HT1080 (cell line): Measurements from ENCODE around the gene APMAP. TPM values are rescaled to one million over a fixed set of nuclear protein-coding genes. Genes with fewer than 3 reads are reported as not detected.

ENCODE experiments used
- DNase-seq: peaks from one replicate; pipeline ENCODE4 v3.0.0-alpha.2; 2015; ENCODE audit warnings: low read depth
- total RNA-seq: library from RNA; depleted of rRNA; stranded (reverse); fragments of >200 nt; shearing (Covaris generic); gene quantifications from 2 replicates; pipeline ENCODE4 v1.2.3, GENCODE V29; 2014

Gene APMAP
- total RNA-seq, 1 experiment from 2014 or later: 180 TPM

DNA sequence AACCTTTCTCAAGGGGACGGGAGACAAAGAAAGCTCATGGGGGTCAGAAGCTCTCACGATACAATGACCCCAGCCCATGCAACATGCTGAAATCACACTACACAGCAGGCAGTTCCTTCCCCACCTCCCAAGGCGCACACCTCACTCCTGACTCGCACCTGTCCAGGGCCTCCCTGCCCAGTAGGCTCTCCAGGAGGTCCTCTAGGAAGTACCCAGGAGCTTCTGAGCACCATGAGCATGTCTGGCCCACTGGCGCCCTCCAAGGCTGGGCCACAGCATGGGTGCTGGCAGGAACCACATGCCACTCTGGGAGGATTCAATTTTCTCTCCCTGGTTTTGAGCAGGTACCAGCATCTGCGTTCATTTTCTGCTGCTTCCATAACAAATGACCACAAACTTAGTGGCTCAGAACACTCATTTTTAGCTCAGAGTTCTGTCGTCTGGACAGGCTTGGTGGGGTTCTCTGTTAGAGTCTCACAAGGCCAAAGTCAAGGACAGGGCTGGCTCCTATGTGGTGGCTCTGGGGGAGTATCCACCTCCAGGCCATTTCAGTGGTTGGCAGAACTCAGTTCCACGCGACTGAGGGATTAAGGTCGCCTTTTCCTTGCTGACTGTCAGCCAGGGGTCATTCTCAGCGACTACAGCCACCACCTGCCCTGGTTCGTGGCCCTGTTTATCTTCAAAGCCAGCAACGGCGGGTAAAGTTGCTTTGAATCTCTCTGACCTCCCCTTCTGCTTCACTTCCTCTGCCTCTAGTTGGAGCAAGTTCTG lies 32.7 kb upstream of the APMAP start:
- no peak for DNase-seq

DNA sequence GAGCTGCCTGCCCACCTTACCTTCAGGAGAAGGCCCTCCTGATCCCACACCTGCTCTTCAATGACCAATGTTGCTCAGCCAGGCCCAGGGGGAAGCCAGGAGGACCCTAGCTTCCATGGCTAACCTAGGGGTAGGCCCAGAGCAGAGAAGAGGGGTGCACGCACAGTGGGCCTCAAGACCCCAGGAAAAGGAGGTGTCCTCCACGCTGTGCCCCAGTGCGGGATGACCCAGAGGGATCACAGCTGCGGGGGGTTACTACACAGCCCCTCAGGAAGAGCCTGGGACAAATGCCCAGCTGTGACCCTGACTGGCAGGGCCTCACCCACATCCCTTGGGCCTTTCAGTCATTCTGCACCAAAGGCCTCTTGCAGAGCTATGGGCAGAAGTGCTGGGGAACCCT lies 31.6 kb upstream of the APMAP start:
- DNase-seq: no peak

DNA sequence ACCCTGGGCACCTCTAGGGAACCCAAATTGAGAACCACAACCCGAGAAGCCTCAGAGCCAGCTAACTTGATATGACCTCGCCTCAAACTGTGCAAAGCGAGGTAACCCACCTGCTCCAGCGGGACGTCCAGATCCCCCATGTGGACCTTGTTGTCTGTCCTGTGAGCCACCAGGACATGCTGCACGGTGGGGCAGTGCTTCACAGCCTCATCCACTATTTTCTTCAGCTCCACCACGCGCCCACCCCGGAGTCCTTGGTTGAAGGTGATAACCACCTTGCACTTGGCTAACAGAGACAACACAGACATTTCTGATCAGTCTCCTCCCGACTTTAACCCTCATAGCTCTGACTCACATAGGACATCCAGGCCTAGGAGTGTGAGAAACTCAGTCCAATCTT lies 30.8 kb upstream of the APMAP start:
- no peak for DNase-seq

DNA sequence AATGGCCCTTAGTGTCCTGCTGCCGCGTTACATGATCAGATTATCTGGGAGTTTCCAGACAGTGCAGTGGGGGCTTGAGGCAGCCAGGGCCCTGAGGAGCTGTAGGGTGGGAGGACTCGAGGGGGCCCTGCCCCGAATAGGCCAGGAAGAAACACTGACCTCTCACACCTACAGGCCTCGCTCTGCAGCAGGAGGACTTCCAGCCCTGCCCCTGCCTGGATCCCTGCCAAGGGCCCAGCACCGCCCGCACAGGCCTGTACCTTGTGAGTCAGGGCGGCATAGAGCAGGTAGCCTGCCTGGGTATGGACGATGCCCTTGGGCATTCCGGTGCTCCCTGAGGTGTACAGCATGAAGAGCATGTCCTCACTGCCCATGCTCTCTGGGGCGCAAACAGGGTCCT lies 30.1 kb upstream of the APMAP start:
- no peak for DNase-seq

DNA sequence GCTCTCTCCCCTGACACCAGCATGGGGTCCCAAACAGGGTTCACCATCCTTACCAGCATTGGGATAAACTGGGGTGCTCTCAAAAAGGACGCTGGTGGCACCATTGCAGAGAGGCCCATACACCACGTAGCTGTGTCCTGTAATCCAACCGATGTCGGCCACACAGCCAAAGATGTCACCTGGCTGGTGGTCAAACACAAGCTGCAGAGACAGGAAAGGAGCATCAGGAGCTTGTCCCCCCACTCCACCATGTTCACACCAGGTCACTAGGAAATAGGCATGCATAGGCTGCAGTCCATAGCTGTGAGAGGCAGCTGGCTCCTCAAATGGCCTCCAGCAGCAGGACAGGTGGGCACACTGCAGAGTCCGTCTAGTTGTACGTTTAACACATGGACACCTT lies 28.8 kb upstream of the APMAP start:
- no peak for DNase-seq

DNA sequence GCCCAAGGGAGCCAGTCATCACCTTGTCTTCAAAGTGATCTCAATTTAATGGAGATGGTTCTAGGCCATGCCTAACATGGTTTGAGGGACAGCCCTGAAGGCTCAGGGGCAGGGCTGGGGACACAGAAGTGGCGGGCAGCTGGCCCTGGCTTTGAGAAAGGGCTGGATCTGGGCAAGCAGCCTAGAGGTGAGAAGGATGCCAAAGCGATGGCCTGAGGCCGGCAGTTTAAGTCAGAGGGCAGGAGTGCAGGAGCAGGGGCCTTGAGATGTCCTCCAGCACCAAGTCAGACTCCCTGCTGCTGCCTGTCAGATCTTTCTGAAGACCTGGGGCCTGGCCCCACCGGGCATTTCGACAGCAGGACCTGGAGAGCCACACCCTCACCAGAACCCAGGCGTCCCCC lies 28.4 kb upstream of the APMAP start:
- no peak for DNase-seq

DNA sequence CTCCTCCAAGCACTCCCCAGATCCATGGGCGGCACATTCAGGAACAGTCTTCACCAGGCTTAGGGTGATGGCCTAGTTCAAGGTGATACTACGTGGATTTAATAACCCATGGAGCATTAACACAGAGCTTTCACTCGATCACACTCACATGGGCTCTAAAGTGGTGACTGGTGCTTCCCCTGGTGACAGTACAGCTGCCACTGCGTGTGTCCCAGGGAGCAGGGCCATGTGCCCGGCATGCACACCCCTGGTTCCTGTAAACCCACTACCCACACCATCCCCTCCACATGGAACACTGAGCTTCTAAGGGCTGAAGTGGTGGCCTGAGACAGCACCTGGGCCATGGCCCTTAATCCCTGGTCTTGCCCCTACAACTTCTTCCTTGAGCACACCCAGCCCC lies 27.8 kb upstream of the APMAP start:
- DNase-seq: no peak

DNA sequence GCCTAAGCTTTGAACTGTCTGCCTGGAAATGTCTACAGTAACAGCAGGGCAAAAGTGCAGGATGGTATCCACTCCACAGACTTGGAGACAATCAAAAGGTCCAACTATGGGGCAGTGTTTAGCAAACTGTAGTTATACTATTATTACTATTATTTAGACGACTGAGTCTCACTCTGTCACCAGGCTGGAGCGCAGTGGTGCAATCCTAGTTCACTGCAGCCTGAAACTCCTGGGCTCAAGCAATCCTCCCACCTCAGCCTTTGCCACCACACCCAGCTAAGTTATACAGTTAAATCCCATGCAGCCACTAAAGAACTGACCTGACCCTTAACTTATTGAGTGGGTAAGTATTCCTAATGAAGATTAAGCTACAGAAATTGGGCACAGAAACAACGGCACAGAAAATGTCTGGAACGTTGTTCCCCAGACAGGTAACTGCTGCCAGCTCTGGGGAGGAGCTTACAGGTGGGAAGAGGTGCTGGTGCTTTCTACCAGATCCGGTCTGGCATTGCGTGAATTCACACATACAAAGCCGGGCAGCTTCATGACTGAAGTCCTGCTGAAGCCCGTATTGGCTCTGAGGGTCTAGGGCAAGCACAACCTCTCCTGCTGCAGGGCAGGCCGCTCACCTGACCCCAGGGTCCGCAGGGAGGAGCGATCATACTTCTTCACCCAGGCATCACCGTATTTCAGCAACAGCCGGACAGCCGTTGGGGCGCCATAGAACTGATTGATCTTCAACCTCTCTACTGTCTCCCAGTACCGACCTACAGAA lies 27.0 kb upstream of the APMAP start:
- no peak for DNase-seq

DNA sequence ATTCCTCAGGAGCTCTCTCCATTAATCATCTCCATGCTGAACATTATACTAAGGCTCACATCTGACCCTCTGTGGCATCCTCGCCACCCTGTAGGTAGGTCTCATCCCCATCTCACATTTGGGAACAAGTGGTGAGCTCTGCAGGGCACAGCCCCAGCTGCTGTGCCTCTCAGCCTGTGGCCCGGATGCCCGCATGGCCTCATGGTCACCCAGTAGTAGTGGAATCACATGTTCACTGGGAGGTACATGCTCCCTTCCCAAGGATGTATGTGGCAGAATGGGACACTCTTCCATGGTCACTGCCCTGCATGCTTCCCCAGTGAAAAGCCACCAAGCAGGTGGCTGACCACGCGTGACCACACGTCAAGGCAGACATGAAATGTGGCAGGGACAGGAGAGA lies 26.3 kb upstream of the APMAP start:
- DNase-seq: no peak

DNA sequence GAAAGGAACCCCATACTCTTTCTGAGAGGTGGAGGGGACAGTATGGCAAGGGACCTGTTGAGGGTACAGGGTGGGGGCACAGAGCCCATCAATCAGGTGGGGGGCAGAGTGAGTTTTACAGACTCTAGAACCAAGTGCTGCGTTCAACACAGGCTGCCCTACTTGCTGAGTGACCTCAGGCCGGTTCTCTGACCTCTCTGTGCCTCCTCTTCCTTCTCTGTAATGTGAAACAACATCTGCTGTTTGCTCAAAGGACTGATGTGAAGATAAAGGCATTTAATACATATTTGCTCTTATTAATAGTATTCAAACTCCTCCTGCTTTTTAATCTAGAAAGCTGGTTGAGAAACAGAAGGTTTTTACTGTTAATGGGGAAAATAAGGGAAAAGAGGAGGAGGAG lies 25.9 kb upstream of the APMAP start:
- no peak for DNase-seq

DNA sequence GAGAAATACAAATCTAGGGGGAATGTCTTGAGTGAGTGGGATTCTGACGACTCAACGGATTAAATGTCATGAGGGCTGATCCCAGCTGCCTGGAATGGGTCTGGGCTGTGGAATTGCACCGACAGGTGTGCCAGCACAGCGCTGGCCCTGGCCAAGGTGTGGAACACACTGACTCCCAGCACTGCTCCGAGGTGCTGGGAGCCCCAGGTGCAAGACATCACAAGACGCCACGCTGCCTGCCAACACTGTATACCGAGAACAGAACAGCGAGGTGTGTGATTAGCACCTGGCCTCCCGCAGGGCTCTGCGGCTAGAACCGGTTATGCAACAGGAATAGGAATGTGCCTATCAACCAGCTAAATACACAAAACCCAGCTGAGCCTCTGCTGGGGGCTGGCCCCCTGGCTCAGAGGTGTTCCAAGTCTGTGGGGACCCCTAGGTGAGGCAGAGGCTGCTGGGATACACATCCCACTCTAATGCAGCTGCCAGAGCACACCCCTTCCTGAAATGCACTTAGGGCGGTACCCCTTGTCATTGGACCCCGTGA lies 24.8 kb upstream of the APMAP start:
- DNase-seq: no peak

DNA sequence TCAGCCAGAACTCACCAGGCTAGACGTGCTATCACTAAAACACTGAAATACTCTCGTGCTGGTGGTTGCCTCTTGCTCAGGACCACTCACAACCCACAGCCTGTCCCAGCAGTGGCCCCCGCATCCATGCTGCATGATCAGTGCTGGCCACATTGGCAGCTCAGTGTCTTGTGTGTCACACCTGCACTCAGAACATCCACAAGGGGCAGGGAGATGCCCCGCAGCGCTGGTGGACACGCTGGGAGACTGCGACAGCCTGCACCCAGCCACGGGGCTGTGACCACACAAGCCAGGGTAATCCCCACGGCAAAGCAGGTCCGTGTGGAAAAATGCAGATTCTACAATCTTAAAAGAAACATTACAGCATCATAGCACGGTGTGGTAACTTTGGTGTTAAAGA lies 23.9 kb upstream of the APMAP start:
- DNase-seq: no peak

DNA sequence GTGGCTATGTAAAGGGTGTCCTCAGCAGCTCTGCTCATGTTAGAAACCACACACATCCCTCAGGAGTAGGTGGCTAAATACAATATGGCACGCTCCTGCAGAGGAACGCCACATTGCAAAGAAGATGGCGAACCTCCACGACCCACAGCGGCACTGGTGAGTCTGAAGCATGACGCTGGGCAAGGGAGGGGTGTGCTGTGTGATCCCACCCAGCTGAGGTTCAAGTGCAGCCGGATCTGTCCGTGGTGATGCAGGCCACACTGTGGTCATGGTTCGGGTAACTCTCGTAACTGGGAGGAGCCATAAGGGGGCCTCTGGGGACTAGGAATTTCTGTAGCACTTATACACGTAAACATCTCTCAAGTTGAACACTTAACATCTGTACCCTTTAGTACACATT lies 23.4 kb upstream of the APMAP start:
- DNase-seq: no peak

DNA sequence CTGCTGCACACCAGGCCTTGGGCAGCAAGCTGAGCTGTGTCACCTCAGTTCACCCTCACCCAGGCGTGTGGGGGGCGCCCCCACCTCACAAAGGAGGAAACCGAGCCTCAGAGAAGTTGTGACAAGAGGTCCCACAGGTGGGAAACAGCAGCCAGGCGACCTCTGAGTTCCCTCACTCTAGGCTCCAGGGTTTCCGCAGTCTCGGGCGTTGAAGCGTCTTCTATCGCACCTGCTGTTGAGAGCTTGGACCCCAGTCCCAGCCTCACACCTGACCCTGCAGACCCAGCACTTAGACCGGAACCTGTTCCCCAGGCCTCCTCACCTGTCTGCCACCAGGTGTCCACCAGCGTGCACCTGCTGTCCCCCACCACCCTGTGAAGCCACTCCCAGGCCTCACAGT lies 22.3 kb upstream of the APMAP start:
- no peak for DNase-seq

DNA sequence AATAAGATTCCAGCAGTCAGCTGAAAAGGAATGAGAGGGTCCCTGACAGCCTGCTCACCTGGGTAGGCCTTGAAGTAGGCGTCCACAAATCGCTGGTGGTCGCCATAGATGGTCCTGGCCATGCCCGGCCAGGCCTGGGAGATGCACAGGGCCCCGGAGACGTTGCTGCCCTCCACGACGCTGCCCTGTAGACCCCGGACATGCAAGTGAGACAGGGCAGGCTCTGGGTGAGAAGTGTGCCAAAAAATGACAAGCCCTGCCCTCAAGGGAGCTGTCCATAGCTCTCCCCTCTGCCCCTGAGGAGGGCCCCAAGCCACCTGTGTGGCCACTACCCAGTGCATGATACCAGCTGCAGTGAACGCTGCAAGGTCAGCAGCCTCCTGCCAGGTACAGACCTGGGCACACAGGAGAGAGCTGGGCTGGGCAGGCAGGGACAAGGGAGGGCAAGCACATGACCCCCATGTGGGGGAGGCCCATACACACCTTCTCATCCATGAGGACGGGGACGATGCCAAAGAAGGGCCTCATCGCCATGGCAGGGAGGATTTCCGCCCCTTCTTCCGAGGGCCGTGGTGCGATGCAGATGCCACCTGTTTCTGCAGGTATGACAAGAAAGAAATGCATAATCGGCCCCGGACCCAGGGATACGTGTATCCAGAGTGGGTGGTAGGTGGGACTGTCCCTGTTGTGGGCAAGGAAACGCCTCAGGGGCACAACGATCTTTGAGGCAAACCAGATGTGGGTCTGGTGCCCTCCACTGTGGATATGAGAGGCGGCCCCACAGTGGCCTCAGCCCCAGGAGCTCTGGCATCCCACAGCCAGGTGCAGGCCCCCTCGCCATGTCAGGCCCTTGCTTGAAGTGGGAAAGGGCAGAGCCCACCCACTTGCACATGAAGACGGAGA lies 21.2 kb upstream of the APMAP start:
- no peak for DNase-seq

DNA sequence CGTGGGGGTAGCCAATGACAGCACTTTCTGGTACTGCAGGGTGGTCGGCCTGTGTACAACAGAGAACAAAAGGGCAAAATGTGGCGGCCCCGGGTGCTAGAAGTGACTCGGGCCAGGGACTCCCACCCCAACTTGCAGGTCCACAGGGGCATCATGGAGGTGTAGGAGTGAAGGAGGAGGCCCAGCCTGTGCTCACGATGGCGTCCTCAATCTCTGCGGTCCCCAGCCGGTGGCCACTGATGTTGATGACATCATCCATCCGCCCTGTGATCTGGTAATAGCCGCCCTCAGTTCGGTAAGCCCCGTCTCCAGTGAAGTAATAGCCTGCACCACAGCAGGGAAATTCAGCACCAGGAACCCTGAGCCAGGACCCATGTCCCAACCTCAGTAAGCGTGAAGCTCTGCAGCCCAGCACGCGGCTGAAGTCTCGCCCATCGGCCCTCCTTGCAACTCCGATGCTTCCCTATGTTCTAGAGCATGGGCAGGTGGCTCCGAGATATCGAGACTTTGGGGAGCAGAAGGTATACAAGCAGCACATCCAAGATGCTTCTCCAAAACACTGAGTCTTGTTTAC lies 20.2 kb upstream of the APMAP start:
- no peak for DNase-seq

DNA sequence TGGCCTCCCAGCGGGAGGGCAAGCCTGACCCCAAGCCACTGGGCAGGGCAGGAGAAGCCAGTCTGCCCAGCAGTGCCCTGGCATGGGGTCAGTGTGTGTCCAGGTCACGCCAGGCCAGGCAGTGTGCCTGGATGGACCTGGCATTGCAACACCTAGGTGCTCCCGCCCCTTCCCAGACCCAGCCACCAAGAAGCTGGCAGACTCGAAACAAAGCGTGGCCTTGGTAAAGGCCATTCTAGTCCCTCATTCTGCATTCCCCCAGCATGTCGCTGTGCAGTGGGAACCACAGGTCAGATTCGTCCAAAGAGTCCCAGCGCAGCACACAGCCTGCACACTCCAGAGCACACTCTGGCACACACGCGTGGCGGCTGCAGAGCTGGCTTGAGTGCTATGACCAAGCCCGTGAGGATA lies 19.3 kb upstream of the APMAP start:
- DNase-seq: no peak

DNA sequence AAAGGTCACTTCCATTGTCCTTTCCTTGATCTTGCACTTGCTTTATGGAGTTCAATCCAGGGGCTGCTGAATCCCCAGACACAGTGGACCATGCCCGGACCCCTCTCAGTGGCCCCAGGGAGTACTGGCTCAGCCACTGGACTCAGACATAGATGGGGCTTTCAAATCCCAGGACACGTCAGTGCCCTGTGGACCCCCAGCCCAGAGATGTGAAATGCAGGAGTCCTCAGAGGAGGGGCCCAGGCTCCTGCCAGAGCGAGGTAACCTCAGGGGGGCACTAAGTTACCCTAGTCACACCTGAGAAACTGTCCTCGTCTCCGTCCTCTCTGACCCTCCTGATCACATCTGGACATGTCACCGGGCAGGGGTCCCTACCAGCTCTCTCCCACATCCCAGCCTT lies 18.7 kb upstream of the APMAP start:
- DNase-seq: no peak

DNA sequence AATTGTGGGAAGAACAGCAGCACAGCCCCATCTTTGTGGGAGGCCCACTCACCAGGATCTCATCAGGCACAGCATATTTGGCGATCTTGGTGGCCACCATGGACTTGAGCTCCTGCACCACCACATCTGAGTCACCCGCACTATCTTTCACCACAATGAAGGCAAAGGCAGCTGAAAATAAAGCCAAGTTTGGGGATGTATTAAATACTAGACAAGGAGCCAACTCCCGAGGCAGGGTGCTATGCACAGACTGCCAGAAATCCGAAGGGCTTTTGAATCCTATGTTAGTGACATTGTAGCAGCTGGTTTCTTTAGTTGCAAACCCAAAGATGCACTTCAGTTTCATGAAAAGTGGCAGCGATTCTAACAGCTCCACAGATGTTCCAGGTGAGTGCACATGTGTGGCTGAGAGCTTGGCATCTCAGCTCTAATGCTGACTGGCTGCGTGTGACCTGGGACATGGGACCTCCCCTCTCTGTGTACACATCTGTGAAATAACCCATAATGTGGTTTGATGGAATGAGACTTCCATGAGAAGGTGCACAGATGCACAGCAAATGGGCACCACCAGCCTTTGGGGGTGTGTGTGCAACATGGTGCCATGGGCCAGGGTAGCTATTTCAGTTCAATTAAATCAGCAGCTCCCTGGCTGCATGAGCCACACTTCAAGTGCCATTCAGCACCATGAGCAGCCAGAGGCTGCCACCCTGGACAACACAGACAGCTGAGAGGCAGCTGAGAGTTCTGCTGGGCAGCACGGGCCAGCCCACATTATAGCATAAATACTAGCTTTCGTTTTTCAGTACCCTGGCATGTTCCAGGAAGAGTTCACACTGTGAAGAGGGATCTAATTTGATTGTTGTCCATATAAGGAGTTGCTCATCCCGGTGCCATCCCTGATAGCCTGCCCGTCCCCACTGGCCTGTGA lies 16.9 kb upstream of the APMAP start:
- no peak for DNase-seq
